ENCODE results near the gene FGGY. TPM values are rescaled to one million over a fixed set of nuclear protein-coding genes. Genes with fewer than 3 reads are reported as not detected.

FGGY gene
- total RNA-seq, 1 donor from 2014 or later: 16.4 TPM

- H3K36me3 Mint-ChIP-seq (ENCODE audit: low read depth): no peaks in the 10 kb centered on the region
- no peaks in the 10 kb centered on the region for H3K9me3 Mint-ChIP-seq
- no peaks in the 10 kb centered on the region for H3K27me3 Mint-ChIP-seq (ENCODE audit: low read depth)
- no peak overlapping the region for H3K4me3 Mint-ChIP-seq
- no peak for DNase-seq (ENCODE audit: low read depth, low spot score)
- no peak overlapping the region for H3K27ac Mint-ChIP-seq (ENCODE audit: unreplicated experiment)
- peaks cover 13% of the 10 kb centered on the region for H3K4me1 Mint-ChIP-seq
- no peak for TF ChIP-seq CTCF (conservative IDR thresholded peaks at IDR 0.05)
Observed at GRCh38 chr1:59539961-59540681, 243.2 kb downstream of the FGGY start.

DNA sequence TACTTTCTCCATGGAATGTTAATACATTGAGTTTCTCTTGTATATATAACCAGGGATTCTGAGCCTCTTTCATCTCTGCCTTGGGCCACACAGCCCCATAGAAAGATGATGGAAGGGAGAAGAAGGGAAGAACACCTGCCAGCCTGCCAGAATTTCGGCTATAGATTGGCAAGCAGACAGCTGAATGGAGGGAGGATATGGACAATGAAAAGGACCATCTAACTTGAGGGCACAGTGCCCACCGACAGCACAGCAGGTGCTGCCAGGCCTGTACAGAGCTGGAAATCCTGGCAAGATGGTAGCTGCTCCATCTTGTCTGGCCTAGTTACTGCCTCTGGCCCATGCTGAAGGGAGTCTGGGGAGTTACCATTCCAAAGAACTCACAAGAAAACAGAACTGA lies 244.3 kb downstream of the FGGY start:
- peaks cover 13% of the 10 kb centered on the region for H3K4me1 Mint-ChIP-seq
- H3K36me3 Mint-ChIP-seq (ENCODE audit: low read depth): no peaks in the 10 kb centered on the region
- TF ChIP-seq CTCF (conservative IDR thresholded peaks at IDR 0.05): no peak
- no peak overlapping the region for H3K27ac Mint-ChIP-seq (ENCODE audit: unreplicated experiment)
- DNase-seq (ENCODE audit: low read depth, low spot score): no peak
- no peaks in the 10 kb centered on the region for H3K27me3 Mint-ChIP-seq (ENCODE audit: low read depth)
- H3K9me3 Mint-ChIP-seq: no peaks in the 10 kb centered on the region
- no peak overlapping the region for H3K4me3 Mint-ChIP-seq

DNA sequence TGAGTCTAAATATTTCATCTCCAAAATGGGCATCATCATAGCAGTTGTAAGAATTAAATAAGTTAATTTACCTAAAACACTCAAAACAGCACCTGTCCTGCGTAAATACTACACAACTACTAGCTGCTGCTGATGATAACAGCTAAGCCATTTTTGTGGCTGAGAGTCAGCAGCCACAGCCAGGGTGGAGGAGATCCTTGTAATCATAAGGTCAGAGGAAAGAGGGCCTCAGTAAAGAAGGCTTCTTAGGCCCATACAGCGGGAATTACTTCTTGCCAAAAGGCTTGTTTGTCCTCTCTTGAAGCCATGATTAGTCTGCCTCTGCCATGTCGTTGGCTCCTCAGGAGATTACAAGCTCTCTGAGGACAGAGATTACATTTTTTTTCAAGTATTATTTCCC lies 245.0 kb downstream of the FGGY start:
- TF ChIP-seq CTCF (conservative IDR thresholded peaks at IDR 0.05): no peak
- no peaks in the 10 kb centered on the region for H3K9me3 Mint-ChIP-seq
- H3K4me3 Mint-ChIP-seq: no peak overlapping the region
- H3K27me3 Mint-ChIP-seq (ENCODE audit: low read depth): no peaks in the 10 kb centered on the region
- no peaks in the 10 kb centered on the region for H3K36me3 Mint-ChIP-seq (ENCODE audit: low read depth)
- no peak for DNase-seq (ENCODE audit: low read depth, low spot score)
- no peak overlapping the region for H3K27ac Mint-ChIP-seq (ENCODE audit: unreplicated experiment)
- peaks cover 13% of the 10 kb centered on the region for H3K4me1 Mint-ChIP-seq

DNA sequence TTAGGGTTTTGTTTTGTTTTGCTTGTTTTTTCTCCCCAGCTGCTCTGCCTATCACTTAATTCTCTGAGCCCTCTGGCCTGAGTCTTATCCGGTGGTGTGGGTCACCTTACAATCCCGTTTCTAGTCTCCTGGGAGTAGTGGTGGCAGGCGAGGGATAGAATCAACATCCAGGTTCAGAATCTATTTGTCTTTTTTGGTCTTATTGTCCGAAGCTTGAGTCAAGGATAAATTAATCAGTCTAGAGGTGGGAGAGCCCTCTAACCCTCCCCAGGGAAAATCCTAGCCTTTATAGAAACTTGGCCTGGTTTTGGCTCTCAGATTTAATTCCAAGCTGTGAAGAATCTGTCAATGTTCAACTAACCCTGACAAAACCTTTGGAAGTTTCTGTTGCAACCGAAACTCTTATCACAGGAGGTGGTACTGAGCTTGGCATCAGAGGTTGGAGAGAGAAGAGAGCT lies 246.3 kb downstream of the FGGY start:
- DNase-seq (ENCODE audit: low read depth, low spot score): no peak
- Mint-ChIP-seq H3K27ac (ENCODE audit: unreplicated experiment) (no peak overlapping the region), H3K27me3 (ENCODE audit: low read depth) (no peaks in the 10 kb centered on the region), H3K4me3 (no peak overlapping the region), H3K4me1 (peaks cover 13% of the 10 kb centered on the region), H3K36me3 (ENCODE audit: low read depth) (no peaks in the 10 kb centered on the region), H3K9me3 (no peaks in the 10 kb centered on the region)
- TF ChIP-seq CTCF (conservative IDR thresholded peaks at IDR 0.05): no peak

DNA sequence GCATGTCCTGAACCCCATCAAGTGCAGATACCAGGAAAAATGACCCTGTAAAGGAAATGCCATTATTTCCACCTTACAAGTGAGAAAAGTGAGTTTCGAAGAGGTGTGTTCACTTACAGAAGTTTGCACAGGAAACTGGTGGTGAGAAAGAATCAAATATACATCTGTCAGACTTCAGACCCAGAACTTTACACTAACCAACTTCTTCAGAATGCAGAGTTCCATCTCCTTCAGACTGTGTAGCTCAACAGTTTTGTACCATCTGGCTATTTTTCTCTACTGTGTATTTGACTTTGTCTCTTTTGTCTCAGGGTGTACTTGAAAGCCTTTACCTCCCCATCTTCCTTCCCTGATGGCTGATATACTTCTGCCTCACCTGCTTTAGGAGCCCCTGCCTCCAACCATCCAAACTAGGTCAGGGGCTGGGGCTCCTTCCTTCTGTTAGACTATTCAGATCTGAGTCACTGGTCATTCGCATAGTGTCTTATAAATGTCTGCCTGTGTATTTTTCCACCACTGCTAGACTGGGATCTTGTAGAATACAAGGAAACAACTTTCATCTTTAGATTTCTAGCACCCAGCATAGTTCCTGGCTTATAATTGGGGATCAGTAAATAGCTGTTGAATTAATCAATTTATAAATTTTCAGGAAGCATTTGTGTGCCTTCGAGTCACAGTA lies 247.9 kb downstream of the FGGY start:
- DNase-seq (ENCODE audit: low read depth, low spot score): no peak
- H3K27me3 Mint-ChIP-seq (ENCODE audit: low read depth): no peaks in the 10 kb centered on the region
- H3K4me3 Mint-ChIP-seq: no peak overlapping the region
- H3K4me1 Mint-ChIP-seq: peaks cover 13% of the 10 kb centered on the region
- no peak for TF ChIP-seq CTCF (conservative IDR thresholded peaks at IDR 0.05)
- no peaks in the 10 kb centered on the region for H3K9me3 Mint-ChIP-seq
- H3K27ac Mint-ChIP-seq (ENCODE audit: unreplicated experiment): no peak overlapping the region
- H3K36me3 Mint-ChIP-seq (ENCODE audit: low read depth): no peaks in the 10 kb centered on the region

Data from neural crest cell (in vitro differentiated cells).